GM12891 (cell line): ENCODE data around the gene TYRO3.

ENCODE experiments used
- PAX5 ChIP-seq: IDR thresholded peaks from 2 replicates; pipeline ENCODE4 v1.6.1; 2011; ENCODE audit warnings: low read length, moderate library complexity, mild to moderate bottlenecking; ENCODE audit not compliant: insufficient read depth, severe bottlenecking
- POLR2A ChIP-seq: IDR thresholded peaks from 2 replicates; pipeline ENCODE4 v1.6.1; 2011; ENCODE audit warnings: low read depth, low read length, control low read depth
- POLR2AphosphoS5 ChIP-seq: IDR thresholded peaks from 2 replicates; pipeline ENCODE4 v1.6.1; 2011; ENCODE audit warnings: low read depth, low read length, control low read depth
- SPI1 ChIP-seq: IDR thresholded peaks from 2 replicates; pipeline ENCODE4 v1.6.1; 2011; ENCODE audit warnings: low read depth, low read length, control low read depth

- TF ChIP-seq SPI1 (no peak), POLR2A (no peak), POLR2AphosphoS5 (no peak), PAX5 (no peak)
Measured at GRCh38 chr15:41627203-41627602, 68.2 kb downstream of the TYRO3 start.
